Activated CD4-positive, alpha-beta memory T cell treated with anti-CD3 and anti-CD28 coated beads for 36 hours (primary cell): Measurements from ENCODE around the gene ARHGEF1. TPM values are rescaled to one million over a fixed set of nuclear protein-coding genes. Genes with fewer than 3 reads are reported as not detected.

ENCODE experiments used
- CTCF ChIA-PET: fragments of 350-600 bp; sonication (Branson Sonifier 250); formaldehyde crosslinking; loops from one replicate; lab custom pipeline; 2021; ENCODE audit warnings: antibody characterized with exemption, inconsistent platforms; lab: Charles Lee
- POLR2A ChIA-PET: fragments of 350-600 bp; sonication (Branson Sonifier 250); formaldehyde crosslinking; loops from one replicate; lab custom pipeline; 2021; ENCODE audit warnings: antibody characterized with exemption; lab: Charles Lee
- DNase-seq: peaks from one replicate; pipeline ENCODE4 v3.0.0-alpha.2; 2020
- H3K27ac Mint-ChIP-seq: one replicate; pipeline ENCODE4 v1.8.0; 2021; ENCODE audit warnings: mixed read lengths
- H3K27me3 Mint-ChIP-seq: one replicate; pipeline ENCODE4 v1.8.0; 2021; ENCODE audit warnings: mixed read lengths
- H3K36me3 Mint-ChIP-seq: one replicate; pipeline ENCODE4 v1.8.0; 2021; ENCODE audit warnings: mixed read lengths
- H3K4me1 Mint-ChIP-seq: one replicate; pipeline ENCODE4 v1.8.0; 2021; ENCODE audit warnings: low read depth, mixed read lengths
- H3K4me3 Mint-ChIP-seq: one replicate; pipeline ENCODE4 v1.8.0; 2021; ENCODE audit warnings: mild to moderate bottlenecking, mixed read lengths
- H3K9me3 Mint-ChIP-seq: one replicate; pipeline ENCODE4 v1.8.0; 2021; ENCODE audit warnings: mixed read lengths
- intact Hi-C: fragments of 100-400 bp; cut with micrococcal nuclease; formaldehyde crosslinking; loops from one replicate; pipeline ENCODE4 v1.15.1; 2023
- total RNA-seq, 2 experiments: library from RNA; stranded (reverse); gene quantifications; one replicate each; pipeline ENCODE4 v1.2.3, GENCODE V29; 2021

ARHGEF1 gene
- total RNA-seq, 2 experiments from 2014 or later = 298 to 327 TPM

GRCh38 chr19:41851456-41851855, 31.5 kb upstream of the ARHGEF1 start:
- H3K27ac Mint-ChIP-seq = no peak overlapping the region
- POLR2A ChIA-PET = no interaction called here
- H3K27me3 Mint-ChIP-seq = peaks cover 10% of the 10 kb centered on the region

DNA sequence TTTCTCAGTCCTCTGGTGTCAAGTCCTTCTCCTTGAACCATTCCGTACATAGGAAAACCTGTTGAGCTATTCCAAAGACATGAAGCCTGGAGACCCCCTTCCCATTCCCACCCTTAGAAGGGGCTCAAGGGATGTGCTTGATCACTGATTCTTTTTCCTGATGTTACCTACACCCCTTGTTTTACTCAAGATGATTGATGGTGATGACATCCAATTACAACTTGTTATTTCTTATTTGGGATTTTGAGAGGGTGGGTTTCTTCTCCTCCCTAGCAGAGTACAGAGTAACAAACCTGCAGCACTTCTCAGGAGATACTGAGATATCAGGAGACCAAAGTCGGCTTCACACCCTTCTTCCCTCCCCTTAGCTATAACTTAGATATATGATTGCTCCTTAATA, 29.6 kb upstream of the ARHGEF1 start:
- intact Hi-C loops = no loop called here
- H3K4me3 Mint-ChIP-seq = no peak overlapping the region
- no peak overlapping the region for H3K27ac Mint-ChIP-seq
- POLR2A ChIA-PET = no interaction called here
- CTCF ChIA-PET = interaction anchor here (3.3 to 3.4 kb wide), 2 partner anchors 18 to 60 kb away, joined by 8 to 13 read pairs; no protein-coding TSS in a partner anchor
- no peaks in the 10 kb centered on the region for H3K36me3 Mint-ChIP-seq
- no peaks in the 10 kb centered on the region for H3K4me1 Mint-ChIP-seq
- H3K27me3 Mint-ChIP-seq = peaks cover 10% of the 10 kb centered on the region
- DNase-seq = no peak
- H3K9me3 Mint-ChIP-seq = no peaks in the 10 kb centered on the region

More at GRCh38 chr19:41851456-41851855, 31.5 kb upstream of the ARHGEF1 start:
- Mint-ChIP-seq H3K9me3 (no peaks in the 10 kb centered on the region), H3K36me3 (no peaks in the 10 kb centered on the region), H3K4me3 (no peak overlapping the region), H3K4me1 (no peaks in the 10 kb centered on the region)
- CTCF ChIA-PET = interaction anchor here (0.6 to 3.4 kb wide), 5 partner anchors 8 to 1445 kb away, joined by 3 to 18 read pairs (median 8); partner anchors contain the start of gene RPS19
- intact Hi-C loops = no loop called here
- DNase-seq = no peak

GRCh38 chr19:41853768-41854167, 29.2 kb upstream of the ARHGEF1 start:
- H3K9me3 Mint-ChIP-seq = no peaks in the 10 kb centered on the region
- peaks cover 10% of the 10 kb centered on the region for H3K27me3 Mint-ChIP-seq
- H3K27ac Mint-ChIP-seq = no peak overlapping the region
- CTCF ChIA-PET = interaction anchor here (3.3 to 3.4 kb wide), 2 partner anchors 18 to 61 kb away, joined by 8 to 13 read pairs; no protein-coding TSS in a partner anchor
- intact Hi-C loops = no loop called here
- no peaks in the 10 kb centered on the region for H3K36me3 Mint-ChIP-seq
- no peaks in the 10 kb centered on the region for H3K4me1 Mint-ChIP-seq
- no peak for DNase-seq
- no peak overlapping the region for H3K4me3 Mint-ChIP-seq
- POLR2A ChIA-PET = no interaction called here

DNA sequence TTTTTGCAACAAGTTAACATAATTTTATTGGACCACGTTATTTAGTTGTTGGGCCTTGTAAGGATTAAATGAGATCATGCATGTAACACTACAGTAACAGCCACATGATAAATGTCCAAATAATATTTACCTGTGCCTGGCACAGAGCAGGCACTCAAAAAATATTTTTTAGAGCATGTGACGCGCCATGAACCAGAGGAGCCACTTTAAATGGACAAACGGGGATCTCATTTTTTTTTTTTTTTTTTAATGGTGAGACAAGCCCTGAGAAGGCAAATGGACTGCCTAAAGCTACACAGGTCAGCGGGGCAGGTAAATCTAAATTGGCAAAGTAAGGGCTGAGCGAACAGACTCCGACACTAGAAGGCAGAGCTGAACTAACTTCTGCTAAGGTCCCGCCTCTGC, 23.8 kb upstream of the ARHGEF1 start:
- Mint-ChIP-seq H3K27ac (peak overlapping the region; percentile 94), H3K9me3 (no peaks in the 10 kb centered on the region), H3K4me1 (peaks cover 37% of the 10 kb centered on the region), H3K36me3 (peaks cover 37% of the 10 kb centered on the region), H3K4me3 (peak overlapping the region; percentile 87), H3K27me3 (peaks cover 5% of the 10 kb centered on the region)
- intact Hi-C loops = loop anchor here (1.0 to 2.0 kb wide), 4 partner anchors 28 to 100 kb away; partner anchors contain the start of gene RABAC1
- no peak for DNase-seq
- POLR2A ChIA-PET = interaction anchor here (0.6 to 4.5 kb wide), 10 partner anchors 9 to 420 kb away, joined by 3 to 68 read pairs (median 8); partner anchors contain the start of genes DMAC2 and RABAC1
- CTCF ChIA-PET = interaction anchor here (0.6 to 4.2 kb wide), 19 partner anchors 9 to 495 kb away, joined by 3 to 51 read pairs (median 4); partner anchors contain the start of genes B9D2, ERFL and RABAC1

- no peaks in the 10 kb centered on the region for H3K9me3 Mint-ChIP-seq
- H3K4me1 Mint-ChIP-seq = peaks cover 43% of the 10 kb centered on the region
- H3K27ac Mint-ChIP-seq = peak within 1 kb of the TSS; percentile 94
- peak; percentile 99 for DNase-seq
- no peaks in the 10 kb centered on the region for H3K27me3 Mint-ChIP-seq
- ChIA-PET CTCF (interaction anchor here (0.6 to 4.2 kb wide), 21 partner anchors 10 to 496 kb away, joined by 3 to 51 read pairs (median 4); partner anchors contain the start of genes B9D2, ERFL and RABAC1), POLR2A (interaction anchor here (0.6 to 4.5 kb wide), 12 partner anchors 9 to 420 kb away, joined by 3 to 68 read pairs (median 5); partner anchors contain the start of genes CD79A, DMAC2 and RABAC1)
- intact Hi-C loops = loop anchor here (1.0 to 2.0 kb wide), 5 partner anchors 11 to 99 kb away; partner anchors contain the start of gene RABAC1
- H3K36me3 Mint-ChIP-seq = peaks cover 43% of the 10 kb centered on the region
- H3K4me3 Mint-ChIP-seq = peak within 1 kb of the TSS; percentile 87
Observed at GRCh38 chr19:41859618-41860418, 23.2 kb upstream of the ARHGEF1 start, which contains the start of gene RPS19. Gene RPS19, plus strand, starts transcription at chr19:41860255. Its CDS starts 520 bp downstream, at chr19:41860775.

DNA sequence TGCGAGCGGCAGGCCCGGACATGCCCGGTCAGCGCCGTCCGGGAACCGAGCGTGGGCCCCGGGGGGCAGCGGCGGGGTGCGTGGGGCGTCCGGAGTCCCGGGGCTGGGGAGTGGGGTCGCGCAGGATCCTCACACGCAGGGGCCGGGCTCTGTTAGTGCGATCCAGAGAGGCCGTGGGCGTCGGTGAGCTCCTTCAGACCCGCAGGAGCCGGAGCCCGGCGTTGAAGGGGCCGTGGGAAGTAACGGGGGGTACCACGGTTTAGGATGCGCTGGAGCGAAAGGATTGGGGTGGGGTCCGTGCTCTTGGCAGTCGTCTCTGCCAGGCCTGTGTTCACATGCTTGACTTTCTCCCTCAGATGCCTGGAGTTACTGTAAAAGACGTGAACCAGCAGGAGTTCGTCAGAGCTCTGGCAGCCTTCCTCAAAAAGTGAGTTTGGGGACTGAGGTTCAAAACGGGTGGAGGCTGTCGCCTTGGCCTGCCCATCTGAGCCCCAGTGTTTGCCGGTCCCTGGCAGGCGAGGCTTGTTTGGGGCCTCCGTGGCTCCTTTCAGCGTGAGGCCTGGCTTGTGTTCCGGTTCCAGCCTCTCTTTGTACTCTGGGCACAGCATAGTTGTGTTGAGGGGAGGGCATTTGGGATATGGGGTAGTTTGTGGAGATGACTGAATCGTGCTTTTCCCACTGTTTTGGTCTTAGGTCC, 22.4 kb upstream of the ARHGEF1 start:
- DNase-seq = peak; percentile 42
- H3K9me3 Mint-ChIP-seq = no peaks in the 10 kb centered on the region
- H3K4me1 Mint-ChIP-seq = peaks cover 46% of the 10 kb centered on the region
- H3K36me3 Mint-ChIP-seq = peaks cover 47% of the 10 kb centered on the region
- H3K27ac Mint-ChIP-seq = peak overlapping the region; percentile 94
- H3K27me3 Mint-ChIP-seq = no peaks in the 10 kb centered on the region
- POLR2A ChIA-PET = interaction anchor here (1.0 to 4.5 kb wide), 9 partner anchors 8 to 98 kb away, joined by 3 to 68 read pairs (median 13); partner anchors contain the start of genes CD79A and RABAC1
- H3K4me3 Mint-ChIP-seq = peak overlapping the region; percentile 87
- CTCF ChIA-PET = interaction anchor here (0.8 to 4.2 kb wide), 14 partner anchors 11 to 496 kb away, joined by 3 to 51 read pairs (median 5); partner anchors contain the start of genes B9D2, ERFL and RABAC1
- intact Hi-C loops = loop anchor here (1.0 kb wide), 1 partner anchor 11 kb away; no protein-coding TSS in a partner anchor

DNA sequence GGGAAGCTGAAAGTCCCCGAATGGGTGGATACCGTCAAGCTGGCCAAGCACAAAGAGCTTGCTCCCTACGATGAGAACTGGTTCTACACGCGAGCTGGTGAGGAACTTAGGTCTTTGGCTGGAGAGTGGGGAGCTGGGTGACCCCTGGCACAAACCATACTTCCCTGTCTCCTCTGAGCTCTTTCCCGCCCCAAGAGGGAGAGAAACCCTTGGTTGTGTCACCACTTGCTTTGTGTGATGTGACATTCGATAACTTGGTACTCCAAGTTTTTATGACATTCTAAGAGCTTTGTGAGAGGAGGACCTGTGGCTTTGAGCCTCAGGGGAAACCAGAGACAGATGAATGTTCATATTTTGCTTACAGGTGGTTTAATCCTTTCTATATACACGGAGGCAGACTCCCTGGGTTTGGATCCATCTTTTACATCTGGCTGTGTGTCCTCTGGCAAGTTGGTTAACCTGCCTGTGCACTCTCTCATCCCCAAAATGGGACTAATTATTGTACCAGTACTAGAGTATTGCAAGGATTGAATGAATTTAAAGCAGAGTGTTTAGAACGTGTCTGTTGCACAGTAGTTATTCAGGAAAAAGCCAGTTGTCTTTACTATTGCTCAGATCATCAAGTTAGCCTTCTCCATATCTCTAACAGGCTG, 21.7 kb upstream of the ARHGEF1 start:
- Mint-ChIP-seq H3K27me3 (no peaks in the 10 kb centered on the region), H3K4me1 (peaks cover 51% of the 10 kb centered on the region), H3K4me3 (peak overlapping the region; percentile 87), H3K9me3 (no peaks in the 10 kb centered on the region), H3K27ac (peak overlapping the region; percentile 94), H3K36me3 (peaks cover 51% of the 10 kb centered on the region)
- CTCF ChIA-PET = interaction anchor here (0.8 to 4.2 kb wide), 5 partner anchors 11 to 97 kb away, joined by 3 to 51 read pairs (median 20); partner anchors contain the start of gene RABAC1
- POLR2A ChIA-PET = interaction anchor here (0.6 to 4.5 kb wide), 8 partner anchors 7 to 97 kb away, joined by 3 to 68 read pairs (median 15); partner anchors contain the start of gene RABAC1
- DNase-seq = no peak
- intact Hi-C loops = no loop called here

DNA sequence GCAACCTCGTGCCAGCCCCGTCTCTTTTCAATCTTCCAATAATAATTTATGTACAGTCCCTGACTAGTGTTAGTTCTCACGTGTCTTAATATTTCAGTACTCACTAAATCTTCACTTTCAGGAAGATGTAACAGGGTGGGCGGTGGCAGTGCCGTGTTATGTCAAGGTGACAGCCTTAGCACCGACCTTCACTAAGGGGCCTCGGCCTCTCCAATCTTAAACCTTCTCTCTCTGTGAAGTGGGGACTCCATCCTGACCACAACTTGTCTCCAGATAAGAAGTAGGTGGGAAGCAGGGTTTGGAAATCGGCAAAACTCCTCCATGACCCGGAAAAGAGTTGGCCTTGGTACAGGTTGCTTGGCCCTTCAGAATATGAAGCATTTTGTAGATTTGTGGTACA, 21.1 kb upstream of the ARHGEF1 start:
- intact Hi-C loops = no loop called here
- H3K4me3 Mint-ChIP-seq = peak overlapping the region; percentile 87
- CTCF ChIA-PET = interaction anchor here (0.8 to 4.2 kb wide), 4 partner anchors 11 to 96 kb away, joined by 3 to 51 read pairs (median 16); partner anchors contain the start of gene RABAC1
- POLR2A ChIA-PET = interaction anchor here (0.6 to 4.5 kb wide), 3 partner anchors 10 to 21 kb away, joined by 3 to 68 read pairs (median 4); partner anchors contain the start of gene CD79A
- peaks cover 55% of the 10 kb centered on the region for H3K4me1 Mint-ChIP-seq
- H3K27me3 Mint-ChIP-seq = no peaks in the 10 kb centered on the region
- DNase-seq = no peak
- H3K9me3 Mint-ChIP-seq = no peaks in the 10 kb centered on the region
- peak overlapping the region; percentile 94 for H3K27ac Mint-ChIP-seq
- H3K36me3 Mint-ChIP-seq = peaks cover 54% of the 10 kb centered on the region

DNA sequence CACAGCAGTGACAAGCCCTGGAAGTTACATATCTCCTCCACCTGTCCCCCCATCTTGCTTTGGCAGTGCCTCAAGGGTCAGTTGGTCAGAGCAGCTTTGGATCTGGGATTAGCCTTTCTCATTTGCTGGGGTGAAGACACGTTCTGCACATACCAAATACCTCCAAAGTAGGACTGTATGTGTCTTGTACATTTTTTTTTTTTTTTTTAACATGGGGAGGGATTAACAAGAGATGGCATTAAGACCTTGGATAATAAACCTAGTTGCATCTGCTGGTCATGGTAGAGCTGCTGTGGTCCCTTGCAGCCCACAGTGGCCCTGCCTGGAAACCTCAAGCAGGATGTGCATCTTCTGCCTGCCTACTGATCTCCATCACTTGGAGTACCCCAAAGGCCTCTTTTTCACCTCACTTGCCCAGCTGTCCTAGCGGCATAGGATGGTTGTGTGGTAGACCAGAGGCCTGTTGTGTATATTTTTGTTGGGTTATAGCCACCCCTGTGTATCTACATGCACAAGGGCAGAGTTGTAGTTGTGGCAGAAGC, 20.5 kb upstream of the ARHGEF1 start:
- Mint-ChIP-seq H3K4me1 (peaks cover 60% of the 10 kb centered on the region), H3K27me3 (no peaks in the 10 kb centered on the region), H3K9me3 (no peaks in the 10 kb centered on the region), H3K36me3 (peaks cover 54% of the 10 kb centered on the region), H3K27ac (peak overlapping the region; percentile 94), H3K4me3 (peak overlapping the region; percentile 87)
- DNase-seq = no peak
- ChIA-PET CTCF (interaction anchor here (0.6 to 1.5 kb wide), 5 partner anchors 11 to 94 kb away, joined by 3 to 4 read pairs (median 3); no protein-coding TSS in a partner anchor), POLR2A (interaction anchor here (1.5 to 4.5 kb wide), 3 partner anchors 9 to 83 kb away, joined by 4 to 68 read pairs (median 9); partner anchors contain the start of gene CD79A)
- intact Hi-C loops = no loop called here

DNA sequence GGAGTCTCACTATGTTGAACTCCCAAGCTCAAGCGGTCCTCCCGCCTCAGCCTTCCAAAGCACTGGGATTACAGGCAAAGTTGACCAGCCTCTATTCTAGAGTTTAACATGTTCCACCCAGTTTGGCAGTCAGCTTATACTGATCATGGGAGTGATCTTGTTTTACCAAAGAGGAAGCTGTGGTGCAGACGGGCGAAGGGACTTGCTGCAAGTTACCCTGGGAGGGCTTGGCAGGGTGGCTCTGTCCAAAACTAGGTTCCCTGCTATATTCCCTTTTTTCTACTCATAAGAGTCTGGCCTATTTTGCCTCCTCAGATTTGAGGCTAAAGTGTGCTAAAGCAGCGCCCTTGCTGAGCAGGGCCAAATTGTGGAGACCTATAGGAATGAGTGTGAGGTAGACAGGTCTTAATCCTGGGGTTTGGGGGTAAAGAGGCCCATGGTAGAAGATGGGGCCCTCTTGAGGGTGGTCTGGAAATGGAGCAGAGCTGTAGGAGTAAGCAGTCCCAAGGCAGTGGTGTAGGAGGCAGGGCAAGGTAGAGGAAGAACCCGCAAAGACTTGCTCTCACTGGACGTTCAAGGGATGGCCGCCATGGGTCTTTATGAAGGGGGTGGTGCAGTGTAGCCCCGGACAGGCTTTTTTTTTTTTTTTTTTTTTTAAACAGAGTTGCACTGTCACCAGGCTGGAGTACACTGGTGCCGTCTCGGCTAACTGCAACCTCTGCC, 19.6 kb upstream of the ARHGEF1 start:
- H3K27me3 Mint-ChIP-seq = no peaks in the 10 kb centered on the region
- intact Hi-C loops = no loop called here
- peak overlapping the region; percentile 87 for H3K4me3 Mint-ChIP-seq
- peaks cover 62% of the 10 kb centered on the region for H3K36me3 Mint-ChIP-seq
- peaks cover 69% of the 10 kb centered on the region for H3K4me1 Mint-ChIP-seq
- no peaks in the 10 kb centered on the region for H3K9me3 Mint-ChIP-seq
- DNase-seq = no peak
- H3K27ac Mint-ChIP-seq = peak overlapping the region; percentile 86
- ChIA-PET CTCF (interaction anchor here (0.9 to 1.5 kb wide), 5 partner anchors 10 to 95 kb away, joined by 3 to 4 read pairs (median 3); partner anchors contain the start of gene RABAC1), POLR2A (interaction anchor here (1.5 to 4.5 kb wide), 3 partner anchors 9 to 82 kb away, joined by 4 to 68 read pairs (median 9); partner anchors contain the start of gene CD79A)
